ENCODE data around the gene STMN1. TPM values are rescaled to one million over a fixed set of nuclear protein-coding genes. Genes with fewer than 3 reads are reported as not detected.

STMN1 gene
- total RNA-seq, 1 experiment from 2014 or later = 130 TPM

GRCh38 chr1:25922971-25923552 lies 16.8 kb upstream of the STMN1 start:
- in situ Hi-C loops (cut with HindIII; ENCODE audit: low sequenced_read_pairs) = no loop called here
- DNase-seq (ENCODE audit: low spot score) = peak; percentile 76

DNA sequence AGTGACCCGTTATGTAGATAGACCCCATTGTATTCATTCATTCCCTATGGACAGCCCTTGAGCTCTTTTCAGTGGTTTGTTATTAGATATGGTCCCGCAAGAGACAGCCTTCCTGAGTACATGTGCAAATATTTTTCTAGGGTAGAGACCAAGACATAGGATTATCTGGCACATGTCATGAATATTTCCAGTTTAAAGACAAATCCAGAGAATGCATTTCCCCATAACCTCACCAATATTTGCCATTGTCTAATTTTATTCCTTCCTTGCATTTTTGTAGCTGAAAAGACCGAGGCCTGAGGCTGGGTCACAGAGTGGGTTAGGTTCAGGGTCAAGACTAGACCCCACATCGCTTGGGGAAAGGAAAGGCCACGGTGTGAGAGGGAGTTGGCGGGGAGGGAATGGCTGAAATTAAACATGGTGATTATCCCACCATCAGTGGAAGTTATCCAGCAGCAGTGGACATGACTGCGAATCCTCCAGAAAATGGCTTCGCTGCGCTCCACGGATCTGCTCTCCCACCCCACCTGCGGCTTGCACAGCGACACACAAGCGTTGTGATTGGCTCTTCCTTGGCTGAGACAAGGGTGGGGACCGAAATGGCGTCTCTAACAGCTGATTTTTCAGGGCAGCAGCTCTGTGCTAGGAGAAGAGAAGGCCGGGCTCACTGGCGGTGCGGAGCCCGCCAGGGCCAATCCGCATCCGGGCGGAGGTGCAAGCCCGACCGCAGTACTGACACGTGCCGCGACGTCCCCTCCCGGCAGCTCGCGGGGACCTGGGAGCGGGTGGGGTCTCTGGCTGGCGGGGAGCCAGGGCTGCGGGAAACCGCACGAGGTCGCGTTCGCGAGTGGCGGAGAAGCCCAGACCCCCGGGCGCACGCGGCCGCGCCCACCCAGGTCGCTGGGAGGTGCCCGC lies 16.1 kb upstream of the STMN1 start:
- peak; percentile 91 for DNase-seq (ENCODE audit: low spot score)

GRCh38 chr1:25918615-25919014 lies 12.4 kb upstream of the STMN1 start:
- in situ Hi-C loops (cut with HindIII; ENCODE audit: low sequenced_read_pairs) = no loop called here
- DNase-seq (ENCODE audit: low spot score) = no peak

More for the DNA sequence above, 16.1 kb upstream of the STMN1 start:
- in situ Hi-C loops (cut with HindIII; ENCODE audit: low sequenced_read_pairs) = no loop called here

DNA sequence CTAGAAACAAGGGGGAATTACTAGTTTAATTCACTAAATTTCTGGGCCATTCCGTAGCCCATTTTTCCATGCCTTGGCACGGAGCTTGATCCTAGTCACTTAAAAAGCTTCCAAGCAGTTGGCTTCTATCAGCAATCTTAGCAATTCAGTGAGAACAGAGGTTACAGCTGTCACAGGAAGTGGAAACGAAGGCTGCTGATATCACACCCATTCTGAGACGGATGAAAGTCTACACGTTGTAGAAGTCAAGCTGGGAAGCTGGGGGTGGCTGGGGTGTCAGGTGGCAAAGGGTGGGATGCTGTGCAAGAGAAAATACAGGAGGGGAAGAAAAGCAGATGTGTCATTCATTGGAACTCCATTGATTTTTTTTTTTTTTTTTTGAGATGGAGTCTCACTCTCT lies 11.8 kb upstream of the STMN1 start:
- no peak for DNase-seq (ENCODE audit: low spot score)
- in situ Hi-C loops (cut with HindIII; ENCODE audit: low sequenced_read_pairs) = no loop called here

DNA sequence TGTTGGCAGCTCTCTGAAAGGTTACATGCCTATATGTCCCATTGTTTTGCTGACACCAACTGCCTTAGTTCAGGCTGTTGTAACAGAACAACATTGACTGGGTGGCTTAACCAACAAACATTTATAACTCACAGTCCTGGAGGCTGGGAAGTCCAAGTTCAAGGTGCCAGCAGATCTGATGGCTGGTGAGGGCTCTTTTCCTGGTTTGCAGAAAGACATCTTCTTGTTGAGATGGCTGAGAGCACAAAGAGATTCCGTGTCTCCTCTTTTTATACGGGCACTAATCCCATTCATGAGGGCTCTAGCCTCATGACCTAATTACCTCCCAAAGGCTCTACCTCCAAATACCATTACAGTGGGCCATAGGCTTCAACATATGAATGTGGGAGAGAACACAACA lies 10.2 kb upstream of the STMN1 start:
- in situ Hi-C loops (cut with HindIII; ENCODE audit: low sequenced_read_pairs) = no loop called here
- DNase-seq (ENCODE audit: low spot score) = no peak

DNA sequence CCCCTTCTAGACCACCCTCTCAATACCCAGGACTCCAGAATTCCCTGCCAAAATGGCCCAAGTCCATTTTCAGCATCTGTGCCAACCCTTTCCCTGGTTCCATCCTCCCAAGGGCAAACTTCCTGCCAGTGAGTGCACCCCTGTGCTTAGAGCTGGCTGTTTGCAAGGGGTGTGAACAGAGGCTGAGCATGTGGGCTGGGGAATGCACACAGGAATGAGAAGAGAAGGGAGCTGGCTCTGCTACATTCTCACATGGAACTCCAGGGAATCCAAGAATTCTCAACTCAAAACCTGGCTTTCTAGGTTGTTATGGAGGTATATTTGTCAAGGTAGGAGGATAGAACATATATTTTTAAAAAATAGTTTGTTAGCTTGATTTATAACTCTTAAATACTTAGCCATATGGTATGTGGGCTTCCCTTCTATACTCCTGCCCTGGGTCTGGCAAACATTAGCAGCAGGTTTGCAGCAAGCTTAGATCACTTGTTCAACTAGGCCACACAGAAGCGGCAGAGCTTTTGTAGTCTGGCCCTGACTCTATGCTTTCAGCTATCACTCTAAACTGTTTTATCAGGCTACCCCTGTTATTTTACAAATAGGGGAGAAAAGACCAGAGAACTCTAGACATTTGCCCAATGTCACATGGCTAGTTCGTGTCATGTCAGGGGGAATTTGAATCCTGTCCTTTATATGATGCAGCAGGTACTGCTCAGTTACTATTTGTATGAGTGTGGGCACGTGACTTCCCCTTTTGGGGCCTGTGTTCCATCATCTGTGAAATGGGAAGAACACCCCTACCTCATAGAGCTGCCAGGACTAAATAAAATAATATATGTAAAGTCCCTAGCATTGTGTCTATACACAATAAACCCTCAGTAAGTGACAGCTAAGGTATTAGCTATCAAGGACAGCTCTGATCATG lies 8.1 kb upstream of the STMN1 start:
- in situ Hi-C loops (cut with HindIII; ENCODE audit: low sequenced_read_pairs) = no loop called here
- no peak for DNase-seq (ENCODE audit: low spot score)

DNA sequence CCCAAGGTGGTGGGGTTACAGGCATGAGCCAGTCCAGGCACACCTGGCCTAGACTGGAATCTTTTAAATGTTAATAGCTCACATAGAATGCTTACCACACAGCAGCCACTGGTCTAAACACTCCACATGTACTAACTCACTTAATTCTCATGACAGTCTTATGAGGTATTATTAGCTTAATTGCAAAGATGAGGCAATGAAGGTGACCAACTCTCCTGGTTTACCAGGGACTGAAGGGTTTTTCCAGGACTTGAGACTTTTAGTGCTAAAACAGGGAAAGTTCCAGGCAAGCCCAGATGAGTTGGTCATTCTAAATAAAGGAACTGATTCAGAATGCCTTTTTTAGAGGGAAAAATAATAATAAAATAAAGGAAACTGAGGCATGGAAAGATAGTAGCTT lies 7.0 kb upstream of the STMN1 start:
- in situ Hi-C loops (cut with HindIII; ENCODE audit: low sequenced_read_pairs) = no loop called here
- DNase-seq (ENCODE audit: low spot score) = no peak

GRCh38 chr1:25912076-25912831 lies 6.0 kb upstream of the STMN1 start:
- no peak for DNase-seq (ENCODE audit: low spot score)
- in situ Hi-C loops (cut with HindIII; ENCODE audit: low sequenced_read_pairs) = no loop called here

GRCh38 chr1:25911162-25911561 lies 4.9 kb upstream of the STMN1 start:
- in situ Hi-C loops (cut with HindIII; ENCODE audit: low sequenced_read_pairs) = no loop called here
- no peak for DNase-seq (ENCODE audit: low spot score)

DNA sequence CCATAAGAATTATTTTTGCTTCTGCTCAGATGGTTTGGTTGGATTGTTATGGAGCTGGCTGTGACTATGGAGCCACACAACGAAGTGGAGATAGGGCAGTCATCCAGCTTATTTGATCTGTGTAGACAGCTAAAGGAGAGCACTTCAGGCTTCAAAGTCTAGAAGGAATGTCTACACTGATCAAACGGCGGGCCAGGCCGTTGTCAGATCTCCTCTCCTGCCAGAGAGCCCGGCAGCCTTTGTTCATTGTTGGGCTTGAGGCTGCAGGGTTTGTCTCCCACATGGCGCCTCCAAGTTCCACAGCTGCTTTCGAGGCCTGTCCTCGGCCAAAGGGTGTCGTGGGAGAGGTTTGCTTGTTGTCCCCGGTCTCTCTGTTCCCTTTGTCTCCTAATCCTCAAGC lies 2.8 kb upstream of the STMN1 start:
- in situ Hi-C loops (cut with HindIII; ENCODE audit: low sequenced_read_pairs) = no loop called here
- no peak for DNase-seq (ENCODE audit: low spot score)

DNA sequence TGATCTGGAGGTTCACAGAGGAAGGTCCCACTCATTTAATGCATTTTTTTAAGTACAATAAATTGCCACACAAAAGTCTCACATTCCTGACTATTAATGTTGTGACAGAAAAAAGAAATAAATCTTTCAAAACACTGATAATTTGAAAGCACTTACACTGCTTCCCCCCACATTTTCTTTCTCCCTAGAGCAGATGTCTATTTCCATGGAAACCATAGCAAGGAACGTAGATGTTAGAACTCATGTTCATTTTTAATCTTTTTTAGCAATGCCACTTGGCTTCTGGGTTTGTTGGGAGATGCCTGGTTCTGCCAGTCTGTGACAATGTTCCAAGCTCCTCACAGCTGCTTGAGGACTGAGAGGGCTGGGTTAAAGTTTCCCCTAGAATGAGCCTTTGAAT lies 1.9 kb upstream of the STMN1 start:
- DNase-seq (ENCODE audit: low spot score) = no peak
- in situ Hi-C loops (cut with HindIII; ENCODE audit: low sequenced_read_pairs) = no loop called here

DNA sequence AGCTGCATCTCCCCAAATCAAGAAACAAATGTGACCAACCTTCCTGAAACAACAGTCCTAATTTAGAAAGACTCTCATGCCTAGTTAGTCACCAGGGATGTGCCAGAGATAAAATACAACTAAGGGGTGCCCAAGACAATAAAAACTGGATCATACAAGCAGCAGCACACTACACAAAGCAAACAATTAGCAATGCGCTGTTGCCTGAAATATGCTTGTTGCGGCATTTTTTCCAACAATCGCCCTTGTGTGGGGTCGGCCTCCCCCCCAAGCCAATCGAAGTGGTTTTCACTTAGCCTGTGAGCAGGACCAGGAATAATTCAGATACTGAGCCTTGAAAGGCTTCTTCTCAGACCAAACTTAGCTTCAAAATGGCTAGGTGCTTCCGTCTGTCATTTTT lies 1.4 kb upstream of the STMN1 start:
- in situ Hi-C loops (cut with HindIII; ENCODE audit: low sequenced_read_pairs) = no loop called here
- DNase-seq (ENCODE audit: low spot score) = no peak

GRCh38 chr1:25906644-25907300 lies 553 bp upstream of the STMN1 start:
- peak; percentile 67 for DNase-seq (ENCODE audit: low spot score)
- in situ Hi-C loops (cut with HindIII; ENCODE audit: low sequenced_read_pairs) = no loop called here

- DNase-seq (ENCODE audit: low spot score) = peak; percentile 95
These were observed 1.1 kb downstream of the STMN1 start for GRCh38 chr1:25904943-25905679.

DNA sequence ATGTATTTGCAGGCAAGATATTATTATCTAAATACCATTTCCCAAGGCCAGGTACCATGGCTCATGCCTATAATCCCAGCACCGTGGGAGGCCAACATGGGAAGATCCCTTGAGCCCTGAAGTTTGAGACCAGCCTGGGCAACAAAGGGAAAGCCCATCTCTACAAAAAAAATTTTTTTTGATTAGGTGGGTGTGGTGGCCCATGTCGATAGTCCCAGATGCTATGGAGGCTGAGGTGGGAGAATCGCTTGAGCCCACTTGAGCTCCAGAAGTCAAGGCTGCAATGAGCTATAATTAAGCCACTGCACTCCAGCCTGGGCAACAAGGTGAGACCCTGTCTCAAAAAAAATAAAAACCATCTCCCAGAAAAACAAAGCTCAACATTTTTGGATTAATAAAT lies 2.2 kb downstream of the STMN1 start:
- in situ Hi-C loops (cut with HindIII; ENCODE audit: low sequenced_read_pairs) = no loop called here
- DNase-seq (ENCODE audit: low spot score) = no peak

More at GRCh38 chr1:25904943-25905679, 1.1 kb downstream of the STMN1 start:
- in situ Hi-C loops (cut with HindIII; ENCODE audit: low sequenced_read_pairs) = no loop called here

- in situ Hi-C loops (cut with HindIII; ENCODE audit: low sequenced_read_pairs) = no loop called here
- no peak for DNase-seq (ENCODE audit: low spot score)
These were observed 3.8 kb downstream of the STMN1 start for GRCh38 chr1:25902462-25902861.

- DNase-seq (ENCODE audit: low spot score) = no peak
- in situ Hi-C loops (cut with HindIII; ENCODE audit: low sequenced_read_pairs) = no loop called here
These were observed 6.0 kb downstream of the STMN1 start for GRCh38 chr1:25900219-25900618.

GRCh38 chr1:25899792-25900191 lies 6.4 kb downstream of the STMN1 start:
- DNase-seq (ENCODE audit: low spot score) = no peak
- in situ Hi-C loops (cut with HindIII; ENCODE audit: low sequenced_read_pairs) = loop anchor here (10.0 kb wide), 1 partner anchor 95 kb away; the partner anchor contains the start of gene PAFAH2
